Muscle layer of duodenum (tissue), 2 donors: ENCODE data around the gene GRIN2B.
A peak's percentile ranks its signal among the peaks of the same experiment; 100 is the strongest.

ENCODE experiments used
- H3K27ac ChIP-seq: one replicate; pipeline ENCODE4 v1.7.0; 2013; ENCODE audit warnings: mild to moderate bottlenecking, low read length
- H3K27me3 ChIP-seq: one replicate; pipeline ENCODE4 v1.7.0; 2013; ENCODE audit warnings: low read depth, mild to moderate bottlenecking, control low read depth, low read length
- H3K36me3 ChIP-seq, 2 donors: one replicate each; pipeline ENCODE4 v1.7.0; 2013; ENCODE audit warnings: low read length in 2 of 2, control low read depth in 1 of 2, mild to moderate bottlenecking in 1 of 2; ENCODE audit not compliant: insufficient read depth in 2 of 2, control insufficient read depth in 1 of 2
- H3K4me1 ChIP-seq, 2 donors: one replicate each; pipeline ENCODE4 v1.7.0; 2013; ENCODE audit warnings: low read length in 2 of 2, mild to moderate bottlenecking in 2 of 2, control low read depth in 1 of 2, moderate library complexity in 1 of 2; ENCODE audit not compliant: insufficient read depth in 2 of 2, control insufficient read depth in 1 of 2
- H3K4me3 ChIP-seq, 2 donors: one replicate each; pipeline ENCODE4 v1.7.0; 2013; ENCODE audit warnings: low read length in 2 of 2, low read depth in 1 of 2, mild to moderate bottlenecking in 1 of 2
- H3K9me3 ChIP-seq, 2 donors: one replicate each; pipeline ENCODE4 v1.7.0; 2013; ENCODE audit warnings: low read length in 2 of 2, control low read depth in 1 of 2, mild to moderate bottlenecking in 1 of 2; ENCODE audit not compliant: control insufficient read depth in 1 of 2
- donor health status: healthy.

The GRIN2B gene

GRCh38 chr12:13981296-13981962, at the start of gene GRIN2B:
Gene GRIN2B, minus strand, starts transcription at chr12:13981602. Its CDS starts 115,394 bp downstream, at chr12:13866208.
- Histone ChIP-seq H3K36me3 (no peaks in the 10 kb centered on the region), H3K27me3 (peaks cover 15% of the 10 kb centered on the region), H3K4me1 (peaks cover 0 to 17% of the 10 kb centered on the region in 2 donors), H3K27ac (no peak within 1 kb of the TSS), H3K9me3 (no peaks in the 10 kb centered on the region), H3K4me3 (peak within 1 kb of the TSS; percentile 49 to 60)

GRCh38 chr12:14026537-14026936, 45.1 kb upstream of the GRIN2B start:
- Histone ChIP-seq H3K27me3 (no peaks in the 10 kb centered on the region), H3K36me3 (no peaks in the 10 kb centered on the region), H3K27ac (no peak overlapping the region), H3K9me3 (no peaks in the 10 kb centered on the region), H3K4me3 (no peak overlapping the region), H3K4me1 (no peaks in the 10 kb centered on the region)

GRCh38 chr12:14024591-14024990, 43.2 kb upstream of the GRIN2B start:
- Histone ChIP-seq H3K4me1 (no peaks in the 10 kb centered on the region), H3K9me3 (no peaks in the 10 kb centered on the region), H3K27me3 (no peaks in the 10 kb centered on the region), H3K36me3 (no peaks in the 10 kb centered on the region), H3K4me3 (no peak overlapping the region), H3K27ac (no peak overlapping the region)

- Histone ChIP-seq H3K27me3 (no peaks in the 10 kb centered on the region), H3K9me3 (no peaks in the 10 kb centered on the region), H3K4me3 (no peak overlapping the region), H3K27ac (no peak overlapping the region), H3K36me3 (no peaks in the 10 kb centered on the region), H3K4me1 (no peaks in the 10 kb centered on the region)
These were observed 36.7 kb upstream of the GRIN2B start for GRCh38 chr12:14018080-14018479.

GRCh38 chr12:14010989-14011388, 29.6 kb upstream of the GRIN2B start:
- Histone ChIP-seq H3K27me3 (no peaks in the 10 kb centered on the region), H3K9me3 (no peaks in the 10 kb centered on the region)

GRCh38 chr12:14007639-14008038, 26.2 kb upstream of the GRIN2B start:
- Histone ChIP-seq H3K9me3 (no peaks in the 10 kb centered on the region), H3K36me3 (no peaks in the 10 kb centered on the region), H3K4me3 (no peak overlapping the region), H3K27ac (no peak overlapping the region), H3K27me3 (no peaks in the 10 kb centered on the region), H3K4me1 (no peaks in the 10 kb centered on the region)

More at GRCh38 chr12:14010989-14011388, 29.6 kb upstream of the GRIN2B start:
- H3K4me1 ChIP-seq, result no peaks in the 10 kb centered on the region
- no peak overlapping the region for H3K4me3 ChIP-seq
- H3K36me3 ChIP-seq, result no peaks in the 10 kb centered on the region
- H3K27ac ChIP-seq, result no peak overlapping the region

GRCh38 chr12:13992585-13992984, 11.2 kb upstream of the GRIN2B start:
- Histone ChIP-seq H3K27ac (no peak overlapping the region), H3K9me3 (no peaks in the 10 kb centered on the region), H3K4me3 (no peak overlapping the region), H3K4me1 (no peaks in the 10 kb centered on the region), H3K27me3 (no peaks in the 10 kb centered on the region), H3K36me3 (no peaks in the 10 kb centered on the region)

- no peaks in the 10 kb centered on the region for H3K4me1 ChIP-seq
- H3K9me3 ChIP-seq, result no peaks in the 10 kb centered on the region
- H3K27me3 ChIP-seq, result no peaks in the 10 kb centered on the region
- no peak overlapping the region for H3K27ac ChIP-seq
- H3K36me3 ChIP-seq, result no peaks in the 10 kb centered on the region
- H3K4me3 ChIP-seq, result no peak overlapping the region
These were observed 10.7 kb upstream of the GRIN2B start for GRCh38 chr12:13992106-13992505.

- H3K27me3 ChIP-seq, result peaks cover 3% of the 10 kb centered on the region
These were observed 4.6 kb upstream of the GRIN2B start for GRCh38 chr12:13986031-13986430.

GRCh38 chr12:13981990-13982389, 588 bp upstream of the GRIN2B start:
- Histone ChIP-seq H3K36me3 (no peaks in the 10 kb centered on the region), H3K4me1 (peaks cover 0 to 17% of the 10 kb centered on the region in 2 donors), H3K9me3 (no peaks in the 10 kb centered on the region), H3K27me3 (peaks cover 15% of the 10 kb centered on the region), H3K27ac (no peak overlapping the region), H3K4me3 (peak overlapping the region in 1 of 2 donors; percentile 35)

More at GRCh38 chr12:13986031-13986430, 4.6 kb upstream of the GRIN2B start:
- Histone ChIP-seq H3K4me3 (no peak overlapping the region), H3K27ac (no peak overlapping the region), H3K9me3 (no peaks in the 10 kb centered on the region), H3K4me1 (peaks cover 0 to 6% of the 10 kb centered on the region in 2 donors), H3K36me3 (no peaks in the 10 kb centered on the region)

GRCh38 chr12:13980538-13981295, 685 bp downstream of the GRIN2B start:
- Histone ChIP-seq H3K9me3 (no peaks in the 10 kb centered on the region), H3K4me3 (peak overlapping the region; percentile 49 to 60), H3K27ac (no peak overlapping the region), H3K27me3 (peaks cover 15% of the 10 kb centered on the region), H3K36me3 (no peaks in the 10 kb centered on the region), H3K4me1 (peaks cover 0 to 17% of the 10 kb centered on the region in 2 donors)
